Measurements from ENCODE around the gene VPS52.

DNA sequence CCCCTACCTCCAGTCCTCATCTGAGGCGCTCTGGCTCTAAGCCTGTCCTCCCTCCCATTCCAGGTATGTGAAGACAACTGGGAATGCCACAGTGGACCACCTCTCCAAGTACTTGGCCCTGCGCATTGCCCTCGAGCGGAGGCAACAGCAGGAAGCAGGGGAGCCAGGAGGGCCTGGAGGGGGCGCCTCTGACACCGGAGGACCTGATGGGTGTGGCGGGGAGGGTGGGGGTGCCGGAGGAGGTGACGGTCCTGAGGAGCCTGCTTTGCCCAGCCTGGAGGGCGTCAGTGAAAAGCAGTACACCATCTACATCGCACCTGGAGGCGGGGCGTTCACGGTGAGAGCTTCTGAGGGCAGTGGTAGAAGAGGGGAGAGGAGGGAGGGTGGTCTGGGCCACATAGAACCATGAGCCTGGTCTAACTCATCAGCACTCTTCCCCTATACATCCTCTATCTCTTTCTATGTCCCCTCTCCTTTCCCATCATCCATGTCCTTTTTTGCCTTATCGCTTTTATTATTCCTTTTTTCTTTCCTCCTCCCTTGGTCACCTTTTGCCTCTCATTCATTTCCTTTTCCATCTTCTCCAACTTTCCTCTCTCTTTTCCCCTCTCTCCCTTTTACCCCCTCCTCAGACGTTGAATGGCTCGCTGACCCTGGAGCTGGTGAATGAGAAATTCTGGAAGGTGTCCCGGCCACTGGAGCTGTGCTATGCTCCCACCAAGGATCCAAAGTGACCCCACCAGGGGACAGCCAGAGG, 59.8 kb downstream of the VPS52 start:
- TF ChIP-seq, protein P1, sequence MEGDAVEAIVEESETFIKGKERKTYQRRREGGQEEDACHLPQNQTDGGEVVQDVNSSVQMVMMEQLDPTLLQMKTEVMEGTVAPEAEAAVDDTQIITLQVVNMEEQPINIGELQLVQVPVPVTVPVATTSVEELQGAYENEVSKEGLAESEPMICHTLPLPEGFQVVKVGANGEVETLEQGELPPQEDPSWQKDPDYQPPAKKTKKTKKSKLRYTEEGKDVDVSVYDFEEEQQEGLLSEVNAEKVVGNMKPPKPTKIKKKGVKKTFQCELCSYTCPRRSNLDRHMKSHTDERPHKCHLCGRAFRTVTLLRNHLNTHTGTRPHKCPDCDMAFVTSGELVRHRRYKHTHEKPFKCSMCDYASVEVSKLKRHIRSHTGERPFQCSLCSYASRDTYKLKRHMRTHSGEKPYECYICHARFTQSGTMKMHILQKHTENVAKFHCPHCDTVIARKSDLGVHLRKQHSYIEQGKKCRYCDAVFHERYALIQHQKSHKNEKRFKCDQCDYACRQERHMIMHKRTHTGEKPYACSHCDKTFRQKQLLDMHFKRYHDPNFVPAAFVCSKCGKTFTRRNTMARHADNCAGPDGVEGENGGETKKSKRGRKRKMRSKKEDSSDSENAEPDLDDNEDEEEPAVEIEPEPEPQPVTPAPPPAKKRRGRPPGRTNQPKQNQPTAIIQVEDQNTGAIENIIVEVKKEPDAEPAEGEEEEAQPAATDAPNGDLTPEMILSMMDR (IDR thresholded peaks at IDR 0.05; ENCODE audit: insufficient read depth, low read depth, low read length) = no peak
- TF ChIP-seq EZH2 (IDR thresholded peaks at IDR 0.05; ENCODE audit: insufficient read depth, low read length) = no peak

Measured in astrocyte (in vitro differentiated cells and primary cell).